Measurements from ENCODE around the gene SLC16A8. TPM values are rescaled to one million over a fixed set of nuclear protein-coding genes. Genes with fewer than 3 reads are reported as not detected.

Gene SLC16A8
- total and polyA plus RNA-seq, 4 donors, result 0.32 to 0.64 (median 0.39) TPM; not detected in 1

- no peak overlapping the region for H3K4me3 ChIP-seq
- no peak overlapping the region for H3K9ac ChIP-seq (ENCODE audit: insufficient read depth in 1 of 2, low read length in 2 of 2)
- no peak for TF ChIP-seq CTCF (IDR thresholded peaks at IDR 0.05; ENCODE audit: control extremely low read depth, extremely low read depth)
- ATAC-seq (ENCODE audit: insufficient read depth, low FRiP score) (no peak), DNase-seq (no peak)
- H3K27ac ChIP-seq (ENCODE audit: low read depth in 1 of 2, low read length in 1 of 2), result no peak overlapping the region
- H3K9me3 ChIP-seq (ENCODE audit: control insufficient read depth in 4 of 4, insufficient read depth in 3 of 4, low read length in 3 of 4), result no peaks in the 10 kb centered on the region
- H3K4me1 ChIP-seq (ENCODE audit: control insufficient read depth in 5 of 5, insufficient read depth in 5 of 5, low read length in 5 of 5), result peaks cover 0 to 4% (median 0%) of the 10 kb centered on the region in 5 donors
- H3K27me3 ChIP-seq (ENCODE audit: control insufficient read depth in 3 of 3, insufficient read depth in 3 of 3, low read length in 2 of 3), result no peaks in the 10 kb centered on the region
- 90 to 92% methylated on average over 7 of the region's 7 CpGs for WGBS, 2 donors
- no peaks in the 10 kb centered on the region for H3K36me3 ChIP-seq (ENCODE audit: control insufficient read depth in 4 of 4, insufficient read depth in 4 of 4, low read length in 4 of 4)
Observed at GRCh38 chr22:38050720-38051119, 33.3 kb downstream of the SLC16A8 start.

- DNase-seq, result no peak
Observed at GRCh38 chr22:38049812-38050619, 34.0 kb downstream of the SLC16A8 start.

GRCh38 chr22:38046070-38046748, 37.8 kb downstream of the SLC16A8 start:
- Histone ChIP-seq H3K4me3 (no peak overlapping the region), H3K27me3 (ENCODE audit: control insufficient read depth in 3 of 3, insufficient read depth in 3 of 3, low read length in 2 of 3) (no peaks in the 10 kb centered on the region), H3K36me3 (ENCODE audit: control insufficient read depth in 4 of 4, insufficient read depth in 4 of 4, low read length in 4 of 4) (no peaks in the 10 kb centered on the region), H3K27ac (ENCODE audit: low read depth in 1 of 2, low read length in 1 of 2) (no peak overlapping the region), H3K9ac (ENCODE audit: insufficient read depth in 1 of 2, low read length in 2 of 2) (no peak overlapping the region), H3K9me3 (ENCODE audit: control insufficient read depth in 4 of 4, insufficient read depth in 3 of 4, low read length in 3 of 4) (no peaks in the 10 kb centered on the region), H3K4me1 (ENCODE audit: control insufficient read depth in 5 of 5, insufficient read depth in 5 of 5, low read length in 5 of 5) (peaks cover 0 to 2% (median 0%) of the 10 kb centered on the region in 5 donors)
- WGBS, 2 donors, result 70 to 80% methylated on average over 14 of the region's 14 CpGs
- DNase-seq (no peak), ATAC-seq (ENCODE audit: insufficient read depth, low FRiP score) (no peak)
- no peak for TF ChIP-seq CTCF (IDR thresholded peaks at IDR 0.05; ENCODE audit: control extremely low read depth, extremely low read depth)

More at GRCh38 chr22:38049812-38050619, 34.0 kb downstream of the SLC16A8 start:
- no peak overlapping the region for H3K27ac ChIP-seq (ENCODE audit: low read depth in 1 of 2, low read length in 1 of 2)
- ATAC-seq (ENCODE audit: insufficient read depth, low FRiP score), result no peak
- no peak overlapping the region for H3K4me3 ChIP-seq
- H3K36me3 ChIP-seq (ENCODE audit: control insufficient read depth in 4 of 4, insufficient read depth in 4 of 4, low read length in 4 of 4), result no peaks in the 10 kb centered on the region
- 84 to 90% methylated on average over 20 of the region's 20 CpGs for WGBS, 2 donors
- no peaks in the 10 kb centered on the region for H3K9me3 ChIP-seq (ENCODE audit: control insufficient read depth in 4 of 4, insufficient read depth in 3 of 4, low read length in 3 of 4)
- H3K27me3 ChIP-seq (ENCODE audit: control insufficient read depth in 3 of 3, insufficient read depth in 3 of 3, low read length in 2 of 3), result no peaks in the 10 kb centered on the region
- H3K9ac ChIP-seq (ENCODE audit: insufficient read depth in 1 of 2, low read length in 2 of 2), result no peak overlapping the region
- peaks cover 0 to 4% (median 0%) of the 10 kb centered on the region in 5 donors for H3K4me1 ChIP-seq (ENCODE audit: control insufficient read depth in 5 of 5, insufficient read depth in 5 of 5, low read length in 5 of 5)
- no peak for TF ChIP-seq CTCF (IDR thresholded peaks at IDR 0.05; ENCODE audit: control extremely low read depth, extremely low read depth)

All from lung (tissue), 12 donors.